ENCODE data around the gene BAIAP3.

The BAIAP3 gene

GRCh38 chr16:1344499-1344898 lies 11.1 kb downstream of the BAIAP3 start:
- no peak for DNase-seq (ENCODE audit: low spot score)
- in situ Hi-C loops (cut with MboI; ENCODE audit: low pct_unique_long_range_greater_than_20kb, low sequenced_read_pairs, unreplicated experiment), result no loop called here
- no peak for TF ChIP-seq CTCF (IDR thresholded peaks at IDR 0.05; ENCODE audit: extremely low read depth, insufficient read depth, missing control alignments)

- in situ Hi-C loops (cut with MboI; ENCODE audit: low pct_unique_long_range_greater_than_20kb, low sequenced_read_pairs, unreplicated experiment), result no loop called here
- DNase-seq (ENCODE audit: low spot score), result no peak
- no peak for TF ChIP-seq CTCF (IDR thresholded peaks at IDR 0.05; ENCODE audit: extremely low read depth, insufficient read depth, missing control alignments)
Observed at GRCh38 chr16:1345087-1345486, 11.6 kb downstream of the BAIAP3 start.

GRCh38 chr16:1345651-1346421 lies 12.4 kb downstream of the BAIAP3 start:
- TF ChIP-seq CTCF (IDR thresholded peaks at IDR 0.05; ENCODE audit: extremely low read depth, insufficient read depth, missing control alignments), result no peak
- DNase-seq (ENCODE audit: low spot score), result no peak
- in situ Hi-C loops (cut with MboI; ENCODE audit: low pct_unique_long_range_greater_than_20kb, low sequenced_read_pairs, unreplicated experiment), result no loop called here

- in situ Hi-C loops (cut with MboI; ENCODE audit: low pct_unique_long_range_greater_than_20kb, low sequenced_read_pairs, unreplicated experiment), result no loop called here
- no peak for DNase-seq (ENCODE audit: low spot score)
- no peak for TF ChIP-seq CTCF (IDR thresholded peaks at IDR 0.05; ENCODE audit: extremely low read depth, insufficient read depth, missing control alignments)
Observed at GRCh38 chr16:1346422-1347285, 13.2 kb downstream of the BAIAP3 start.

- in situ Hi-C loops (cut with MboI; ENCODE audit: low pct_unique_long_range_greater_than_20kb, low sequenced_read_pairs, unreplicated experiment), result no loop called here
- no peak for DNase-seq (ENCODE audit: low spot score)
- no peak for TF ChIP-seq CTCF (IDR thresholded peaks at IDR 0.05; ENCODE audit: extremely low read depth, insufficient read depth, missing control alignments)
Observed at GRCh38 chr16:1347286-1347855, 13.9 kb downstream of the BAIAP3 start.

GRCh38 chr16:1347962-1348361 lies 14.5 kb downstream of the BAIAP3 start:
- in situ Hi-C loops (cut with MboI; ENCODE audit: low pct_unique_long_range_greater_than_20kb, low sequenced_read_pairs, unreplicated experiment), result no loop called here
- DNase-seq (ENCODE audit: low spot score), result no peak

More at GRCh38 chr16:1347962-1348361, 14.5 kb downstream of the BAIAP3 start:
- TF ChIP-seq CTCF (IDR thresholded peaks at IDR 0.05; ENCODE audit: extremely low read depth, insufficient read depth, missing control alignments), result no peak
